Central memory CD8-positive, alpha-beta T cell (primary cell): Measurements from ENCODE around the gene GCG.

ENCODE experiments used
- ATAC-seq: fragments of 150-1000 bp; cut with Tn5 transposase; replicated peaks from 2 replicates; pipeline ENCODE4 v1.10.0; 2022; ENCODE audit warnings: mild to moderate bottlenecking, moderate FRiP score, moderate number of reproducible peaks; ENCODE audit not compliant: poor library complexity, severe bottlenecking; ENCODE audit errors: extremely low read depth
- DNase-seq, 2 donors: peaks; one replicate each; pipeline ENCODE4 v3.0.0; 2021; ENCODE audit warnings: low spot score in 2 of 2
- H3K27ac Mint-ChIP-seq: one replicate; pipeline ENCODE4 v1.8.0; 2022; ENCODE audit warnings: low read depth, mild to moderate bottlenecking, moderate library complexity, mixed read lengths
- H3K27me3 Mint-ChIP-seq: one replicate; pipeline ENCODE4 v1.8.0; 2022; ENCODE audit warnings: mixed read lengths
- H3K36me3 Mint-ChIP-seq: one replicate; pipeline ENCODE4 v1.8.0; 2022; ENCODE audit warnings: mild to moderate bottlenecking, moderate library complexity, mixed read lengths; ENCODE audit not compliant: insufficient read depth
- H3K4me1 Mint-ChIP-seq: one replicate; pipeline ENCODE4 v1.8.0; 2022; ENCODE audit warnings: mixed read lengths
- H3K4me3 Mint-ChIP-seq: one replicate; pipeline ENCODE4 v1.8.0; 2022; ENCODE audit warnings: mild to moderate bottlenecking, moderate library complexity, mixed read lengths
- H3K9me3 Mint-ChIP-seq: one replicate; pipeline ENCODE4 v1.8.0; 2022; ENCODE audit warnings: mixed read lengths

The GCG gene

DNA sequence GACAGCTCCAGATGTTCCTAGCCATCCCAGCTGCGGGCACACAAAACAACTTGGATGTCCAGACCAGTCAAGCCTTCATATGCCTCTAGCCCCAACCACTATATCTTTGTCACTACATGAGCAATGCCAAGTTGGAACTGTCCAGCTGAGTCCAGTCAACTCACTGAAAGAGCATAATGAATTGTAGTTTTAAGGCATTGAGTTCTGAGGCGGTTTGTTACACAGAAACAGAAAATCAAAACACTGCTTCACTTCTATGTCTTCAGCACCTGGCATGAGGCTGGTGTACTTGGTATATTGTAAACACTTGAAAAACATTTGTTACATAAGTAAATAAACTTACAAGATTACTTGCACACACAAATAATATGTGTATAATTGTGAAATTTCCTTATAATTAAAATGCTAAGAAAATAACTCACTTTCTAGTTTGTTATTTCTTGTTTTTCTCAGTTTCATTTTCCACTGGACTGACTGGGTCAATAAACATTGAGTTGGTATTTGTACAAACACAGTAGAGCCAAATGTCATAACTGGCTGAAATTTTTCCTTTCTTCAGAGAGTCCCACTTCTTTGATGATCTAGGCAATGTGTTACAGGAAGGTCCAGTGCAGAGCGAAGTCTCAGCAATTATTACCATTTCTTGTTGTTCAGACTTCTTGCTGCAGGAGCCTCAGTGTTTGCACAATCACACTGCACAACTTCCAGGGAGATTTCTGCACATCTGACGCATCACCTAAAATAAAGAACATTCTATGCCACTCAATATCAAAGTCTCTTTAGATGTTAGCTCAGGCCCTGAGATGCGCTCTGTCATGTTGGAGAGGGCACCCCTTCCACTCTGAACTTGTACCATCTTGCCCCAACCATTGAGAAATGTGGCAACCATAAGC is 39.8 kb downstream of the GCG start:
- no peak for ATAC-seq
- no peak for DNase-seq
- Mint-ChIP-seq H3K9me3 (no peaks in the 10 kb centered on the region), H3K4me3 (no peak overlapping the region), H3K36me3 (no peaks in the 10 kb centered on the region), H3K27me3 (no peaks in the 10 kb centered on the region), H3K4me1 (no peaks in the 10 kb centered on the region), H3K27ac (no peak overlapping the region)

GRCh38 chr2:162107361-162107901 is 44.6 kb downstream of the GCG start:
- Mint-ChIP-seq H3K27me3 (no peaks in the 10 kb centered on the region), H3K27ac (no peak overlapping the region), H3K4me1 (no peaks in the 10 kb centered on the region), H3K4me3 (no peak overlapping the region), H3K9me3 (no peaks in the 10 kb centered on the region), H3K36me3 (no peaks in the 10 kb centered on the region)
- ATAC-seq (no peak), DNase-seq (no peak)

DNA sequence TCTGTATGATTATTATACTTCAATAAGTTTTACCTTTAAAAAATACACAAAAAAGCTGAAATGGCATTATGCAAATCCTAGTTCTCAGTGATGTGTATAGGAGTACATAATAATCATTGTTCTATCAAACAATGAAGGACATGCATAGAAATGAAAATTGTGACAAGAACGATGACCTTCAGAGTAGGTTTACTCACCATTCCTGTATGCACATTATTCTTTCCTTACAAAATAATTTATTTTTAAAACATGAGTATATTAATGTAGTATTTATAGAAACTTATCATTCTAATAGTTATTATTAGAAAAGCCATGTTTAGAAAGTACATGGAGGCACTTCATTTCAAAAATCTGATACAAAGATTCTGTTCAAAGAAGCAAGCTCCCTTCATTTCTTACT is 45.3 kb downstream of the GCG start:
- no peaks in the 10 kb centered on the region for H3K4me1 Mint-ChIP-seq
- DNase-seq (no peak), ATAC-seq (no peak)
- H3K27me3 Mint-ChIP-seq: no peaks in the 10 kb centered on the region
- no peak overlapping the region for H3K27ac Mint-ChIP-seq
- H3K4me3 Mint-ChIP-seq: no peak overlapping the region
- H3K9me3 Mint-ChIP-seq: no peaks in the 10 kb centered on the region
- H3K36me3 Mint-ChIP-seq: no peaks in the 10 kb centered on the region

DNA sequence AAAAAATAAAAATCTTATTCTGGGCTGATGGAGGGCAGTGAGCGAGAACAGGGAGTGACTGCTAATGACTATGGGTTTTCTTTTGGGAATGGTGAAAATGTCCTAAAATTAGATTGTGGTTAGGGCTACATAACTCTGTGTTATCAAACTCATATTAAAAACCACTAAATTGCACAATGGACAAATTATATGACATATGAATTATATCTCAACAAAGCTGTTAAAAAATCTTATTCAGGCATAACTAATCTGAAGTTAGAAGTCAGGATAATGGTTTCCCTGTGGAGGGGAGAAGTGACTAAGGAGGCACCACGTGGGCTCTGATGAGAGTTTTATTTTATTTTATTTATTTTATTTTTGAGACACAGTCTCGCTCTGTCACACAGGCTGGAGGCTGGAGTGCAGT is 45.9 kb downstream of the GCG start:
- ATAC-seq (no peak), DNase-seq (no peak)
- H3K27me3 Mint-ChIP-seq: no peaks in the 10 kb centered on the region
- no peaks in the 10 kb centered on the region for H3K4me1 Mint-ChIP-seq
- H3K4me3 Mint-ChIP-seq: no peak overlapping the region
- no peaks in the 10 kb centered on the region for H3K9me3 Mint-ChIP-seq
- H3K27ac Mint-ChIP-seq: no peak overlapping the region
- no peaks in the 10 kb centered on the region for H3K36me3 Mint-ChIP-seq

- DNase-seq (no peak), ATAC-seq (no peak)
- Mint-ChIP-seq H3K4me3 (no peak overlapping the region), H3K9me3 (no peaks in the 10 kb centered on the region), H3K36me3 (no peaks in the 10 kb centered on the region), H3K4me1 (no peaks in the 10 kb centered on the region), H3K27me3 (no peaks in the 10 kb centered on the region), H3K27ac (no peak overlapping the region)
These were observed 48.5 kb downstream of the GCG start for GRCh38 chr2:162103443-162104009.

- Mint-ChIP-seq H3K27me3 (peaks cover 14% of the 10 kb centered on the region), H3K9me3 (no peaks in the 10 kb centered on the region), H3K4me3 (no peak overlapping the region), H3K27ac (no peak overlapping the region), H3K4me1 (no peaks in the 10 kb centered on the region), H3K36me3 (no peaks in the 10 kb centered on the region)
- no peak for ATAC-seq
- DNase-seq: no peak
These were observed 51.5 kb downstream of the GCG start for GRCh38 chr2:162100579-162100978.

DNA sequence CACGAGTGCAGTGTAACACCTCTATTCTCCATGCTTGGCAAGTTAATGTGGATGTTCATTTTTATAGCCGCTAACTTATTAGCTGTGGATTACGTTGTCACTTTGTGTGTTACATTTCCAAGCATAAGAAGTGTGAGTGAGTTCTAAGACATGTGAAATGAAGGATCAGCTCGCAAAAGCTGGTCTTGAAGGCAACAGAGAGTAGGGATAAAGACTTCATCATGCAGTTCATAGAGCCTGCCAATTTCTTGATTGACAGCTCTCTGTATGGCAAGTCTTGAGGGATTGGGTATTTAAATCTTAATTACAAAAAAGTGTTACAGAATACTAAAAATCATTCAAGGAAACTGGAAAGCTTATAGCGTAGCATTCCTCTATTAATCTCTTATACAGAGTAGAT is 52.2 kb downstream of the GCG start:
- Mint-ChIP-seq H3K9me3 (no peaks in the 10 kb centered on the region), H3K27ac (no peak overlapping the region), H3K27me3 (peaks cover 14% of the 10 kb centered on the region), H3K4me1 (no peaks in the 10 kb centered on the region), H3K36me3 (no peaks in the 10 kb centered on the region), H3K4me3 (no peak overlapping the region)
- ATAC-seq: no peak
- DNase-seq: no peak
